Caco-2 (cell line): ENCODE data around the gene GGCX. TPM values are rescaled to one million over a fixed set of nuclear protein-coding genes. Genes with fewer than 3 reads are reported as not detected.

Experiments
- BruUV-seq: library from RNA; stranded (reverse); fragments of 400-500 nt; replicated peaks from 2 replicates; lab custom pipeline; 2021; lab: Mats Ljungman, UMichigan
- CTCF ChIA-PET: fragments of 300-600 bp; sonication (Branson Sonifier 250); formaldehyde crosslinking; loops from one replicate; lab custom pipeline; 2022; ENCODE audit warnings: antibody characterized with exemption; lab: Charles Lee
- POLR2A ChIA-PET: fragments of 300-600 bp; sonication (Branson Sonifier 250); formaldehyde crosslinking; loops from one replicate; lab custom pipeline; 2022; ENCODE audit warnings: antibody characterized with exemption; lab: Charles Lee
- DNase-seq, 2 experiments: peaks; one replicate each; pipeline versions ENCODE4 v3.0.0 to v3.0.0-alpha.2; 2020 to 2022
- H3K27me3 ChIP-seq: replicated peaks from 2 replicates; pipeline ENCODE4 v1.6.0; 2011; ENCODE audit warnings: low read length; ENCODE audit not compliant: control insufficient read depth, insufficient read depth
- H3K36me3 ChIP-seq: 2 replicates; pipeline ENCODE4 v1.5.1; 2011; ENCODE audit warnings: low read length; ENCODE audit not compliant: control insufficient read depth, insufficient read depth
- H3K4me1 ChIP-seq: fragments of 250-450 bp; sonication (Bioruptor Pico); 2 replicates; pipeline ENCODE4 v1.5.1; 2020; ENCODE audit warnings: mild to moderate bottlenecking
- H3K4me3 ChIP-seq: 2 replicates; pipeline ENCODE4 v1.5.1; 2011; ENCODE audit warnings: low read depth, mild to moderate bottlenecking, control low read depth, low read length
- H3K9me3 ChIP-seq: fragments of 250-450 bp; sonication (Bioruptor Pico); 2 replicates; pipeline ENCODE4 v1.5.1; 2020; ENCODE audit warnings: mild to moderate bottlenecking, moderate library complexity
- H3K27ac Mint-ChIP-seq: one replicate; pipeline ENCODE4 v1.8.0; 2022; ENCODE audit warnings: mixed read lengths; ENCODE audit not compliant: unreplicated experiment
- H3K27me3 Mint-ChIP-seq: one replicate; pipeline ENCODE4 v1.8.0; 2022; ENCODE audit warnings: mixed read lengths; ENCODE audit not compliant: insufficient read depth, unreplicated experiment
- H3K36me3 Mint-ChIP-seq: one replicate; pipeline ENCODE4 v1.8.0; 2022; ENCODE audit warnings: mild to moderate bottlenecking, mixed read lengths; ENCODE audit not compliant: insufficient read depth, unreplicated experiment
- H3K4me1 Mint-ChIP-seq: one replicate; pipeline ENCODE4 v1.8.0; 2022; ENCODE audit warnings: low read depth, mixed read lengths; ENCODE audit not compliant: unreplicated experiment
- H3K4me3 Mint-ChIP-seq: one replicate; pipeline ENCODE4 v1.8.0; 2022; ENCODE audit warnings: mild to moderate bottlenecking, moderate library complexity, mixed read lengths; ENCODE audit not compliant: unreplicated experiment
- H3K9me3 Mint-ChIP-seq: one replicate; pipeline ENCODE4 v1.8.0; 2022; ENCODE audit warnings: mixed read lengths; ENCODE audit not compliant: unreplicated experiment
- CTCF ChIP-seq, 2 experiments: fragments of 200-600 bp in 1 of 2; IDR thresholded peaks; 1 replicate in 1 of 2; 2 replicates in 1 of 2; pipeline versions ENCODE4 v1.5.1 to v1.8.0; 2011 to 2022; ENCODE audit warnings: antibody characterized with exemption in 1 of 2, control low read depth in 1 of 2, inconsistent platforms in 1 of 2, low read depth in 1 of 2, low read length in 1 of 2, mild to moderate bottlenecking in 1 of 2, moderate library complexity in 1 of 2; ENCODE audit not compliant: insufficient read depth in 1 of 2, severe bottlenecking in 1 of 2, unreplicated experiment in 1 of 2
- intact Hi-C: fragments of 100-400 bp; cut with micrococcal nuclease; formaldehyde crosslinking; loops from one replicate; pipeline ENCODE4 v1.10.0; 2022; ENCODE audit not compliant: unreplicated experiment
- total RNA-seq: library from RNA; stranded (reverse); gene quantifications from 2 replicates; pipeline ENCODE4 v1.2.3, GENCODE V29; 2022

Gene GGCX
- total RNA-seq, 1 experiment from 2014 or later = 96.8 TPM

GRCh38 chr2:85553184-85553583 lies 8.1 kb downstream of the GGCX start:
- no TSS peak for BruUV-seq
- Histone ChIP-seq H3K27me3 (no peaks in the 10 kb centered on the region), H3K36me3 (peaks cover 7% of the 10 kb centered on the region; the same call in 1 of the 2 replicates), H3K4me3 (no peak overlapping the region), H3K9me3 (no peaks in the 10 kb centered on the region), H3K4me1 (peaks cover 6% of the 10 kb centered on the region)
- CTCF ChIA-PET = interaction anchor here (1.0 to 4.5 kb wide), 2 partner anchors 133 to 259 kb away, joined by 4 to 67 read pairs; partner anchors contain the start of gene SH2D6
- intact Hi-C loops = loop anchor here (5.0 kb wide), 1 partner anchor 486 kb away; no protein-coding TSS in a partner anchor
- peaks cover 86% of the 10 kb centered on the region for H3K36me3 Mint-ChIP-seq
- POLR2A ChIA-PET = no interaction called here
- H3K4me3 Mint-ChIP-seq = no peak overlapping the region
- H3K27ac Mint-ChIP-seq = no peak overlapping the region
- H3K4me1 Mint-ChIP-seq = peaks cover 7% of the 10 kb centered on the region
- H3K27me3 Mint-ChIP-seq = no peaks in the 10 kb centered on the region
- no peaks in the 10 kb centered on the region for H3K9me3 Mint-ChIP-seq
- DNase-seq = no peak
- no peak for TF ChIP-seq CTCF (IDR thresholded peaks at IDR 0.05; ENCODE audit: insufficient read depth in 1 of 2, low read depth in 1 of 2, low read length in 1 of 2, severe bottlenecking in 1 of 2, unreplicated experiment in 1 of 2)

GRCh38 chr2:85551698-85552678 lies 9.3 kb downstream of the GGCX start:
- no TSS peak for BruUV-seq
- no peak overlapping the region for H3K4me3 Mint-ChIP-seq
- peaks cover 92% of the 10 kb centered on the region for H3K36me3 Mint-ChIP-seq
- DNase-seq = peak; percentile 81 to 89
- no peak overlapping the region for H3K4me3 ChIP-seq
- H3K36me3 ChIP-seq = peaks cover 7% of the 10 kb centered on the region; the same call in 1 of the 2 replicates
- no peaks in the 10 kb centered on the region for H3K27me3 Mint-ChIP-seq
- peak; percentile 93 for TF ChIP-seq CTCF (IDR thresholded peaks at IDR 0.05; ENCODE audit: insufficient read depth in 1 of 2, low read depth in 1 of 2, low read length in 1 of 2, severe bottlenecking in 1 of 2, unreplicated experiment in 1 of 2)
- H3K4me1 Mint-ChIP-seq = no peaks in the 10 kb centered on the region
- H3K27me3 ChIP-seq = no peaks in the 10 kb centered on the region
- ChIA-PET CTCF (interaction anchor here (0.6 to 4.5 kb wide), 26 partner anchors 8 to 419 kb away, joined by 3 to 67 read pairs (median 3); partner anchors contain the start of genes C2orf68, GGCX, MAT2A and RNF181), POLR2A (interaction anchor here (0.5 to 3.6 kb wide), 8 partner anchors 10 to 152 kb away, joined by 3 to 32 read pairs (median 6); partner anchors contain the start of genes GGCX, MAT2A and VAMP8)
- no peak overlapping the region for H3K27ac Mint-ChIP-seq
- intact Hi-C loops = loop anchor here (1.0 to 5.0 kb wide), 4 partner anchors 132 to 485 kb away; partner anchors contain the start of genes ELMOD3 and RETSAT
- H3K9me3 ChIP-seq = no peaks in the 10 kb centered on the region
- H3K4me1 ChIP-seq = no peaks in the 10 kb centered on the region
- H3K9me3 Mint-ChIP-seq = no peaks in the 10 kb centered on the region

- no peak for TF ChIP-seq CTCF (IDR thresholded peaks at IDR 0.05; ENCODE audit: insufficient read depth in 1 of 2, low read depth in 1 of 2, low read length in 1 of 2, severe bottlenecking in 1 of 2, unreplicated experiment in 1 of 2)
- Mint-ChIP-seq H3K4me1 (no peaks in the 10 kb centered on the region), H3K9me3 (no peaks in the 10 kb centered on the region), H3K27me3 (no peaks in the 10 kb centered on the region), H3K27ac (no peak overlapping the region), H3K36me3 (peaks cover 93% of the 10 kb centered on the region), H3K4me3 (no peak overlapping the region)
- intact Hi-C loops = loop anchor here (5.0 kb wide), 1 partner anchor 483 kb away; no protein-coding TSS in a partner anchor
- peaks cover 7% of the 10 kb centered on the region; the same call in 1 of the 2 replicates for H3K36me3 ChIP-seq
- no peaks in the 10 kb centered on the region for H3K4me1 ChIP-seq
- no peak for DNase-seq
- no peak overlapping the region for H3K4me3 ChIP-seq
- POLR2A ChIA-PET = interaction anchor here (1.4 to 3.6 kb wide), 2 partner anchors 11 to 129 kb away, joined by 4 to 32 read pairs; partner anchors contain the start of gene MAT2A
- H3K9me3 ChIP-seq = no peaks in the 10 kb centered on the region
- CTCF ChIA-PET = interaction anchor here (2.9 to 4.5 kb wide), 2 partner anchors 11 to 130 kb away, joined by 32 to 67 read pairs; partner anchors contain the start of genes MAT2A and SH2D6
- BruUV-seq = no TSS peak
- H3K27me3 ChIP-seq = no peaks in the 10 kb centered on the region
These were observed 10.8 kb downstream of the GGCX start for GRCh38 chr2:85550486-85550885.
